ENCODE results near the gene IGF1R. TPM values are rescaled to one million over a fixed set of nuclear protein-coding genes. Genes with fewer than 3 reads are reported as not detected.

Gene IGF1R
- total and polyA plus RNA-seq, 2 of the 13 experiments (the other 11 are each of a cell fraction or from before 2014, with no cell fraction given): 15.9 to 18.4 TPM

- TF ChIP-seq FOXP4 (CRISPR knock-in tag; IDR thresholded peaks at IDR 0.05) (peak; percentile 61; the same call in 1 of the 2 replicates), EEA1 (CRISPR knock-in tag; IDR thresholded peaks at IDR 0.05; ENCODE audit: borderline replicate concordance) (no peak), FOXP1 (IDR thresholded peaks at IDR 0.05) (no peak), FOXP1 (CRISPR knock-in tag; IDR thresholded peaks at IDR 0.05) (peak; percentile 56), FOXA3 (CRISPR knock-in tag; IDR thresholded peaks at IDR 0.05) (peak; percentile 79), GABPA (IDR thresholded peaks at IDR 0.05; ENCODE audit: low read depth, low read length) (no peak), GABPA (CRISPR knock-in tag; IDR thresholded peaks at IDR 0.05; ENCODE audit: low read depth) (0 out of 2 replicates have a peak, but pooled peaks have one; percentile 19), ZBTB21 (CRISPR knock-in tag; IDR thresholded peaks at IDR 0.05) (0 out of 2 replicates have a peak, but pooled peaks have one; percentile 38), NFYB (CRISPR knock-in tag; IDR thresholded peaks at IDR 0.05) (no peak), ZNF646 (CRISPR knock-in tag; IDR thresholded peaks at IDR 0.05) (peak; percentile 48; the same call in 1 of the 2 replicates), FOSL2 (CRISPR knock-in tag; IDR thresholded peaks at IDR 0.05) (peak; percentile 57), BCL6 (CRISPR knock-in tag; IDR thresholded peaks at IDR 0.05) (0 out of 2 replicates have a peak, but pooled peaks have one; percentile 35), ZNF282 (IDR thresholded peaks at IDR 0.05; ENCODE audit: partially characterized antibody) (no peak), KDM4B (CRISPR knock-in tag; IDR thresholded peaks at IDR 0.05) (no peak), JUNB (CRISPR knock-in tag; IDR thresholded peaks at IDR 0.05; ENCODE audit: borderline replicate concordance) (no peak), ESRRA (CRISPR knock-in tag; IDR thresholded peaks at IDR 0.05; ENCODE audit: low read depth) (no peak), MTF1 (CRISPR knock-in tag; IDR thresholded peaks at IDR 0.05) (no peak), ZNF136 (CRISPR knock-in tag; IDR thresholded peaks at IDR 0.05; ENCODE audit: low read depth) (no peak), POLR2AphosphoS5 (IDR thresholded peaks at IDR 0.05; ENCODE audit: low read depth, low read length) (no peak), TOE1 (CRISPR knock-in tag; IDR thresholded peaks at IDR 0.05) (no peak), ATF4 (CRISPR knock-in tag; IDR thresholded peaks at IDR 0.05) (peak in 1 of 2 experiments; percentile 89; a peak in 2 of 4 replicates), FIP1L1 (IDR thresholded peaks at IDR 0.05; ENCODE audit: borderline replicate concordance, insufficient read depth, low read depth, low read length) (no peak), ZSCAN31 (CRISPR knock-in tag; IDR thresholded peaks at IDR 0.05; ENCODE audit: low read depth) (no peak), BHLHE40 (IDR thresholded peaks at IDR 0.05; ENCODE audit: low read length) (0 out of 2 replicates have a peak, but pooled peaks have one; percentile 30), JDP2 (CRISPR knock-in tag; IDR thresholded peaks at IDR 0.05; ENCODE audit: borderline replicate concordance) (no peak)
Measured at GRCh38 chr15:98842973-98843285, 194.6 kb downstream of the IGF1R start (continued).
